DOHH2 (cell line): Measurements from ENCODE around the gene ORAI3.
A peak's percentile ranks its signal among the peaks of the same experiment; 100 is the strongest.

Source experiments
- H3F3A ChIP-seq: fragments of 200-600 bp; sonication (generic), shearing (Covaris generic); 2 replicates; pipeline ENCODE4 v1.6.0; 2016; ENCODE audit warnings: antibody characterized with exemption, mild to moderate bottlenecking; ENCODE audit not compliant: control insufficient read depth, insufficient read depth
- H3K27ac ChIP-seq: fragments of 200-600 bp; sonication (generic); 2 replicates; pipeline ENCODE4 v1.5.1; 2014; ENCODE audit warnings: low read depth, mild to moderate bottlenecking, low read length, moderate library complexity
- H3K27me3 ChIP-seq: fragments of 200-600 bp; sonication (generic); 2 replicates; pipeline ENCODE4 v1.6.1; 2014; ENCODE audit warnings: mild to moderate bottlenecking, low read length, mixed read lengths; ENCODE audit not compliant: control insufficient read depth
- H3K36me3 ChIP-seq: fragments of 200-600 bp; sonication (generic); 2 replicates; pipeline ENCODE4 v1.6.1; 2014; ENCODE audit warnings: mild to moderate bottlenecking, low read length, moderate library complexity, mixed read lengths; ENCODE audit not compliant: control insufficient read depth
- H3K4me1 ChIP-seq: fragments of 200-600 bp; sonication (generic); 2 replicates; pipeline ENCODE4 v1.6.1; 2014; ENCODE audit warnings: mild to moderate bottlenecking, low read length, mixed read lengths; ENCODE audit not compliant: control insufficient read depth
- H3K4me2 ChIP-seq: fragments of 200-600 bp; sonication (generic); 2 replicates; pipeline ENCODE4 v1.6.0; 2014; ENCODE audit warnings: mild to moderate bottlenecking, low read length, moderate library complexity
- H3K4me3 ChIP-seq: fragments of 200-600 bp; sonication (generic); 2 replicates; pipeline ENCODE4 v1.5.1; 2014; ENCODE audit warnings: mild to moderate bottlenecking, low read length, mixed read lengths
- H3K79me2 ChIP-seq: fragments of 200-600 bp; sonication (generic); 2 replicates; pipeline ENCODE4 v1.6.1; 2014; ENCODE audit warnings: mild to moderate bottlenecking, low read length, mixed read lengths; ENCODE audit not compliant: control insufficient read depth
- H3K9me2 ChIP-seq: fragments of 200-600 bp; sonication (generic); replicated peaks from 2 replicates; pipeline ENCODE4 v1.6.1; 2014; ENCODE audit warnings: mild to moderate bottlenecking, low read length, mixed read lengths; ENCODE audit not compliant: control insufficient read depth
- H3K9me3 ChIP-seq: fragments of 200-600 bp; sonication (generic); 2 replicates; pipeline ENCODE4 v1.6.1; 2014; ENCODE audit warnings: antibody characterized with exemption, low read length, mixed read lengths; ENCODE audit not compliant: control insufficient read depth, insufficient read depth
- H4K20me1 ChIP-seq: fragments of 200-600 bp; sonication (generic); 2 replicates; pipeline ENCODE4 v1.6.0; 2014; ENCODE audit warnings: low read depth, mild to moderate bottlenecking, antibody characterized with exemption, low read length, moderate library complexity; ENCODE audit not compliant: control insufficient read depth, insufficient read depth
- EZH2phosphoT487 ChIP-seq: fragments of 200-600 bp; sonication (generic); IDR thresholded peaks from 2 replicates; pipeline ENCODE4 v1.6.1; 2017; ENCODE audit warnings: borderline replicate concordance, mild to moderate bottlenecking, antibody characterized with exemption, low read length, moderate library complexity, mixed read lengths
- TF ChIP-seq, protein P1 (sequence below): fragments of 200-600 bp; sonication (generic); IDR thresholded peaks from one replicate; pipeline ENCODE4 v1.5.1; 2014; ENCODE audit warnings: antibody characterized with exemption, mild to moderate bottlenecking, low read depth, low read length; ENCODE audit not compliant: poor library complexity, severe bottlenecking

The ORAI3 gene

DNA sequence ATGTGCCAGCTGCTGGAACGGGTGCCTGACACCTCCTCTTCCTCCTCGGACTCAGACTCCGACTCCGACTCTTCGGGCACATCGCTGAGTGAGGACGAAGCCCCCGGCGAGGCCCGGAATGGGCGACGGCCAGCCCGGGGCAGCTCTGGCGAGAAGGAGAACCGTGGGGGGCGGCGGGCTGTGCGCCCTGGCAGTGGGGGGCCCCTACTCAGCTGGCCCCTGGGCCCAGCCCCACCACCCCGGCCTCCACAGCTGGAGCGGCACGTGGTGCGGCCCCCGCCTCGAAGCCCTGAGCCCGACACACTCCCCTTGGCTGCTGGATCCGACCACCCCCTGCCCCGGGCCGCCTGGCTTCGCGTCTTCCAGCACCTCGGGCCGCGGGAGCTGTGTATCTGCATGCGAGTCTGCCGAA lies 18.7 kb upstream of the ORAI3 start:
- no peaks in the 10 kb centered on the region for H3K9me3 ChIP-seq
- peaks cover 17% of the 10 kb centered on the region for H3K4me1 ChIP-seq
- H3K4me3 ChIP-seq, result no peak overlapping the region
- TF ChIP-seq, protein P1, sequence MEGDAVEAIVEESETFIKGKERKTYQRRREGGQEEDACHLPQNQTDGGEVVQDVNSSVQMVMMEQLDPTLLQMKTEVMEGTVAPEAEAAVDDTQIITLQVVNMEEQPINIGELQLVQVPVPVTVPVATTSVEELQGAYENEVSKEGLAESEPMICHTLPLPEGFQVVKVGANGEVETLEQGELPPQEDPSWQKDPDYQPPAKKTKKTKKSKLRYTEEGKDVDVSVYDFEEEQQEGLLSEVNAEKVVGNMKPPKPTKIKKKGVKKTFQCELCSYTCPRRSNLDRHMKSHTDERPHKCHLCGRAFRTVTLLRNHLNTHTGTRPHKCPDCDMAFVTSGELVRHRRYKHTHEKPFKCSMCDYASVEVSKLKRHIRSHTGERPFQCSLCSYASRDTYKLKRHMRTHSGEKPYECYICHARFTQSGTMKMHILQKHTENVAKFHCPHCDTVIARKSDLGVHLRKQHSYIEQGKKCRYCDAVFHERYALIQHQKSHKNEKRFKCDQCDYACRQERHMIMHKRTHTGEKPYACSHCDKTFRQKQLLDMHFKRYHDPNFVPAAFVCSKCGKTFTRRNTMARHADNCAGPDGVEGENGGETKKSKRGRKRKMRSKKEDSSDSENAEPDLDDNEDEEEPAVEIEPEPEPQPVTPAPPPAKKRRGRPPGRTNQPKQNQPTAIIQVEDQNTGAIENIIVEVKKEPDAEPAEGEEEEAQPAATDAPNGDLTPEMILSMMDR, result no peak
- TF ChIP-seq EZH2phosphoT487, result no peak
- no peak overlapping the region for H3K27ac ChIP-seq
- no peaks in the 10 kb centered on the region for H3K27me3 ChIP-seq
- no peak overlapping the region for H3K4me2 ChIP-seq
- H3F3A ChIP-seq, result no peaks in the 10 kb centered on the region
- peaks cover 49% of the 10 kb centered on the region for H3K36me3 ChIP-seq
- peaks cover 2% of the 10 kb centered on the region for H3K79me2 ChIP-seq
- H3K9me2 ChIP-seq, result no peaks in the 10 kb centered on the region
- no peaks in the 10 kb centered on the region for H4K20me1 ChIP-seq

DNA sequence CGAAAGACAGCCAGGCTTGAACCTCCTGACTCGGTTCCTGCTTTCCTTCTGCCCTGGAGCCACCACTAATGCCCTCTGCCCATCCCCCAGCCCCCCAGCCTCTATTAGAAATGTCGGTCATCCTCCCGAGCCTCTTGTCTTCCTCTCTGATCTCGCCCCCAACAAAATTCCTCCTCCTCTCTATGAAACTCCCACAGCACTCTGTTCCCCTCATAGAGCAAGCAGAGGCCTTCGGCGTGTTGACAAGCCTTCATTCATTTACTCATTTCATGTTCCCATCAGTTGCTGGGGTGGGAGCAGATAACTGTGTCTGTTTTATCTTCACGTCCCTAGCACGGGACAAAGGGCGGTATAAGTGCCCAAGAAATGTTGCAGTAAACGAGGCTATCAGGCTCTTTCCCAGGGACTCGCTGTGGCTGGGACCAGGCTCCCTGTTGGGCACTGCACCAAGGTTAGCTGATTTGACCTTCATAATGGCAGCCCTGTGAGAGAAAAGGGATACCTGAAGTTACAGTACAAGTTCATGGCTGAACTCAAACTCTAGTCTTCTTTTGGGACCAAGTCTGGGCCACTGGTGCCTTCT lies 17.7 kb upstream of the ORAI3 start:
- peaks cover 52% of the 10 kb centered on the region for H3K36me3 ChIP-seq

DNA sequence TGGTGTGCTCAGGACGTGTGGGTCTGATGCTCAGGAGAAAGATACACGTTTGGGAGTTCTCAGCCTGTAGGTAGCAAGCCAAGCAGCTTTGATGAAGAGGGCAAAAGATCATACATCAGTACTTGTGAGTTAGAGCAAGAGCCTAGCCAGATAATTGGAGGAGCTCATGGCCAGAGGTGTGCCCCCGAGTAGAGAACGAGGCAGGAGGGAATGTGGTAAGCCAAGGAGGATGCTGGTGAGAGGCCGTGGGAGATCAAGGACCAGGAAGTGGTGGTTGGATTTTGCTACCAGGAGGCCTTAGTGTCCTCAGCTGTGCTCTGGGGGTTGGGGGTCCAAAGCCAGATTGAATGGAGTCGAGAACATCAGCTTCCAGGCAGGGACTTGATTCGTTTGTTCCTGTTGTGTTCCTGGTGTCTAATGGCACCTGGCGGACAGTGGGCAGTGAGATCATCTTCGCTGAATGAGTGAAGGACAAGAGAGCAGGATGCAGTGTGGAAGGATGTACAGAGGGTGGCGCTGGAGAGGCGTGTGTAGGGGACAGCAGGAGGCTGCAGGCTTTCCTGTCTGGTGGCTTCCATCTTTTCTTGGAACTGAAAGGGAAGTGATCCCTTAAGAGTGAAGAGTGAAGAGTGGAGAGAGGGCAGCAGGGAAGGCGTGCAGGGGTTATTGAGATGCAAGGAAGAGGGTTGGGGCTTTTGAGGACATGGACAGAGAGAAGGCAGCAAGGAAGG lies 13.9 kb upstream of the ORAI3 start:
- H3K79me2 ChIP-seq, result no peaks in the 10 kb centered on the region
- TF ChIP-seq EZH2phosphoT487, result no peak
- TF ChIP-seq, protein P1, result peak; percentile 83
- H3K9me3 ChIP-seq, result no peaks in the 10 kb centered on the region
- H3K4me3 ChIP-seq, result no peak overlapping the region
- no peaks in the 10 kb centered on the region for H3K9me2 ChIP-seq
- H3K27ac ChIP-seq, result no peak overlapping the region
- peaks cover 36% of the 10 kb centered on the region for H3K36me3 ChIP-seq
- H3K4me1 ChIP-seq, result peaks cover 8% of the 10 kb centered on the region
- no peaks in the 10 kb centered on the region for H4K20me1 ChIP-seq
- no peaks in the 10 kb centered on the region for H3K27me3 ChIP-seq
- H3F3A ChIP-seq, result no peaks in the 10 kb centered on the region
- no peak overlapping the region for H3K4me2 ChIP-seq

More for the DNA sequence above, 17.7 kb upstream of the ORAI3 start:
- H4K20me1 ChIP-seq, result no peaks in the 10 kb centered on the region
- no peaks in the 10 kb centered on the region for H3K79me2 ChIP-seq
- no peaks in the 10 kb centered on the region for H3F3A ChIP-seq
- H3K9me3 ChIP-seq, result no peaks in the 10 kb centered on the region
- H3K4me3 ChIP-seq, result no peak overlapping the region
- H3K27me3 ChIP-seq, result no peaks in the 10 kb centered on the region
- H3K9me2 ChIP-seq, result no peaks in the 10 kb centered on the region
- H3K27ac ChIP-seq, result no peak overlapping the region
- no peak overlapping the region for H3K4me2 ChIP-seq
- TF ChIP-seq, protein P1, result no peak
- TF ChIP-seq EZH2phosphoT487, result no peak
- peaks cover 11% of the 10 kb centered on the region for H3K4me1 ChIP-seq
